Measurements from ENCODE around the gene MAP1A. TPM values are rescaled to one million over a fixed set of nuclear protein-coding genes. Genes with fewer than 3 reads are reported as not detected.
A peak's percentile ranks its signal among the peaks of the same experiment; 100 is the strongest.

The MAP1A gene
- total and polyA plus RNA-seq, 2 donors (not counting 3 experiments of a cell fraction or from before 2014, with no cell fraction given), result 0.68 to 4.8 TPM

DNA sequence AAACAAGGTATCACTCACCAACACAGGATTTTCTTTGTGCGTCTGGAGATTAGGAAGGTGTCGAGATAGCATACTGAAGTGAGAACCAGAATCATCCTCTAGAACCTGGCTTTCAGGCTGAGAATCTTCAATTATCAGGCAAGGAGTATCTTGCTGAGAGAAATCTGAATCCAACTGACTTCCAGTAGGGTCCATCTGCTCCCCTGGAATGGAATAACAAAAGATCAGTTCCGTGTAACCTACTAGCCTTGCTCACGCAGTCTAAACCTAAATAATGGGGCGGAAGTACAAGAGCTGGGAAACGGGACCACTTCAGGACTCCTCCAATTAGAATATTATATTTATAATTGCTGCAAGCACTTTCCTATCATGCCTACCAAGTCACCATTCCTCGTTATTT is 25.1 kb upstream of the MAP1A start:
- POLR2A ChIA-PET, result interaction anchor here (1.3 kb wide), 1 partner anchor 19 kb away, joined by 6 read pairs; no protein-coding TSS in a partner anchor
- no peaks in the 10 kb centered on the region for H3K9me3 ChIP-seq (replicated peaks; ENCODE audit: control insufficient read depth, insufficient read depth, low read length)
- H3K4me2 ChIP-seq (ENCODE audit: insufficient read depth, low read length), result peak overlapping the region; percentile 70
- peak overlapping the region; percentile 77 for H3K9ac ChIP-seq (replicated peaks; ENCODE audit: extremely low read depth, insufficient read depth, low read length)
- DNase-seq (ENCODE audit: low read depth, low spot score) (peak; percentile 27), FAIRE-seq (no peak)
- H3K9me1 ChIP-seq (replicated peaks; ENCODE audit: control insufficient read depth, extremely low read depth, insufficient read depth, low read length), result no peaks in the 10 kb centered on the region
- peak overlapping the region; percentile 76 to 83 (median 76) for H3K4me3 ChIP-seq (replicated peaks in 1 of 3; ENCODE audit: insufficient read depth in 1 of 3, low read depth in 1 of 3, low read length in 3 of 3)
- dilution Hi-C loops (cut with MboI; ENCODE audit: extremely low pct_ligation_motif_present, low sequenced_read_pairs) (no loop called here), intact Hi-C loops (cut with micrococcal nuclease) (no loop called here)
- H3K27ac ChIP-seq (ENCODE audit: insufficient read depth, low read depth, low read length), result peak overlapping the region; percentile 45
- H4K20me1 ChIP-seq (replicated peaks; ENCODE audit: control insufficient read depth, extremely low read depth, insufficient read depth, low read length), result no peaks in the 10 kb centered on the region
- H3K27me3 ChIP-seq (ENCODE audit: control insufficient read depth in 2 of 2, insufficient read depth in 2 of 2, low read length in 2 of 2), result no peaks in the 10 kb centered on the region
- H3K79me2 ChIP-seq (ENCODE audit: control insufficient read depth, insufficient read depth, low read length), result peaks cover 5% of the 10 kb centered on the region
- CTCF ChIA-PET, result interaction anchor here (1.0 to 3.7 kb wide), 4 partner anchors 9 to 51 kb away, joined by 5 to 21 read pairs (median 13); no protein-coding TSS in a partner anchor
- TF ChIP-seq MYC (IDR thresholded peaks at IDR 0.05; ENCODE audit: low read depth, low read length) (no peak), FOS (IDR thresholded peaks at IDR 0.05; ENCODE audit: borderline replicate concordance, insufficient read depth, low read length) (no peak), EZH2 (IDR thresholded peaks at IDR 0.05; ENCODE audit: borderline replicate concordance, low read depth, low read length, severe bottlenecking) (no peak), GATA2 (IDR thresholded peaks at IDR 0.05; ENCODE audit: insufficient read depth, insufficient read length, low read depth, low read length) (no peak), POLR2AphosphoS5 (IDR thresholded peaks at IDR 0.05; ENCODE audit: insufficient read depth, low read depth, low read length) (no peak), JUN (IDR thresholded peaks at IDR 0.05; ENCODE audit: borderline replicate concordance, insufficient read depth, insufficient read length, low read depth) (no peak)
- TF ChIP-seq, protein P1, sequence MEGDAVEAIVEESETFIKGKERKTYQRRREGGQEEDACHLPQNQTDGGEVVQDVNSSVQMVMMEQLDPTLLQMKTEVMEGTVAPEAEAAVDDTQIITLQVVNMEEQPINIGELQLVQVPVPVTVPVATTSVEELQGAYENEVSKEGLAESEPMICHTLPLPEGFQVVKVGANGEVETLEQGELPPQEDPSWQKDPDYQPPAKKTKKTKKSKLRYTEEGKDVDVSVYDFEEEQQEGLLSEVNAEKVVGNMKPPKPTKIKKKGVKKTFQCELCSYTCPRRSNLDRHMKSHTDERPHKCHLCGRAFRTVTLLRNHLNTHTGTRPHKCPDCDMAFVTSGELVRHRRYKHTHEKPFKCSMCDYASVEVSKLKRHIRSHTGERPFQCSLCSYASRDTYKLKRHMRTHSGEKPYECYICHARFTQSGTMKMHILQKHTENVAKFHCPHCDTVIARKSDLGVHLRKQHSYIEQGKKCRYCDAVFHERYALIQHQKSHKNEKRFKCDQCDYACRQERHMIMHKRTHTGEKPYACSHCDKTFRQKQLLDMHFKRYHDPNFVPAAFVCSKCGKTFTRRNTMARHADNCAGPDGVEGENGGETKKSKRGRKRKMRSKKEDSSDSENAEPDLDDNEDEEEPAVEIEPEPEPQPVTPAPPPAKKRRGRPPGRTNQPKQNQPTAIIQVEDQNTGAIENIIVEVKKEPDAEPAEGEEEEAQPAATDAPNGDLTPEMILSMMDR (IDR thresholded peaks at IDR 0.05; ENCODE audit: extremely low read depth in 1 of 2, insufficient read depth in 1 of 2, low read depth in 1 of 2, low read length in 2 of 2), result no peak
- TF ChIP-seq, protein P2, sequence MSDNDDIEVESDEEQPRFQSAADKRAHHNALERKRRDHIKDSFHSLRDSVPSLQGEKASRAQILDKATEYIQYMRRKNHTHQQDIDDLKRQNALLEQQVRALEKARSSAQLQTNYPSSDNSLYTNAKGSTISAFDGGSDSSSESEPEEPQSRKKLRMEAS (IDR thresholded peaks at IDR 0.05; ENCODE audit: insufficient read depth, insufficient read length), result no peak
- H3K4me1 ChIP-seq (ENCODE audit: control insufficient read depth, extremely low read depth, insufficient read depth, low read length), result peaks cover 18% of the 10 kb centered on the region
- H2AFZ ChIP-seq (ENCODE audit: low read depth, low read length), result peak overlapping the region; percentile 63
- BruUV-seq (replicated peaks), result TSS peak; percentile 32
- peaks cover 3 to 7% of the 10 kb centered on the region in 2 experiments for H3K36me3 ChIP-seq (ENCODE audit: control insufficient read depth in 2 of 2, extremely low read depth in 1 of 2, insufficient read depth in 2 of 2, low read length in 2 of 2)

Measured in endothelial cell of umbilical vein (primary cell).